GM06990 (cell line): Measurements from ENCODE around the gene PRDM11.

Source experiments
- DNase-seq: peaks from one replicate; pipeline ENCODE4 v3.0.0-alpha.2; 2011; ENCODE audit not compliant: insufficient read length; ENCODE audit errors: extremely low read depth
- H3K27me3 ChIP-seq: replicated peaks from 2 replicates; pipeline ENCODE4 v1.6.0; 2011; ENCODE audit warnings: low read length; ENCODE audit not compliant: control insufficient read depth, insufficient read depth
- H3K36me3 ChIP-seq: 2 replicates; pipeline ENCODE4 v1.5.1; 2011; ENCODE audit warnings: low read length; ENCODE audit not compliant: control insufficient read depth, insufficient read depth
- H3K4me3 ChIP-seq: replicated peaks from 2 replicates; pipeline ENCODE4 v1.5.1; 2011; ENCODE audit warnings: low read depth, mild to moderate bottlenecking, control low read depth, low read length
- CTCF ChIP-seq: IDR thresholded peaks from 2 replicates; pipeline ENCODE4 v1.5.1; 2011; ENCODE audit warnings: low read length, control low read depth, mild to moderate bottlenecking, inconsistent platforms; ENCODE audit not compliant: insufficient read depth, poor library complexity, severe bottlenecking

PRDM11 gene

GRCh38 chr11:45102810-45103621 lies 43.4 kb upstream of the PRDM11 start:
- H3K4me3 ChIP-seq: no peak overlapping the region

GRCh38 chr11:45104006-45104789 lies 42.2 kb upstream of the PRDM11 start:
- Histone ChIP-seq H3K4me3 (no peak overlapping the region), H3K27me3 (peaks cover 1% of the 10 kb centered on the region), H3K36me3 (no peaks in the 10 kb centered on the region)
- TF ChIP-seq CTCF: no peak
- DNase-seq: no peak

More at GRCh38 chr11:45102810-45103621, 43.4 kb upstream of the PRDM11 start:
- Histone ChIP-seq H3K27me3 (peaks cover 1% of the 10 kb centered on the region), H3K36me3 (no peaks in the 10 kb centered on the region)
- peak; percentile 38 for DNase-seq
- TF ChIP-seq CTCF: peak; percentile 89

- H3K36me3 ChIP-seq: no peaks in the 10 kb centered on the region
- no peak for DNase-seq
- H3K27me3 ChIP-seq: peaks cover 1% of the 10 kb centered on the region
- no peak for TF ChIP-seq CTCF
- no peak overlapping the region for H3K4me3 ChIP-seq
These were observed 41.7 kb upstream of the PRDM11 start for GRCh38 chr11:45104790-45105084.

- TF ChIP-seq CTCF: peak; percentile 92
- Histone ChIP-seq H3K27me3 (peaks cover 1% of the 10 kb centered on the region), H3K4me3 (no peak overlapping the region), H3K36me3 (no peaks in the 10 kb centered on the region)
- peak; percentile 40 for DNase-seq
These were observed 41.0 kb upstream of the PRDM11 start for GRCh38 chr11:45105233-45105983.

GRCh38 chr11:45105984-45106375 lies 40.5 kb upstream of the PRDM11 start:
- no peaks in the 10 kb centered on the region for H3K36me3 ChIP-seq
- DNase-seq: no peak
- no peak overlapping the region for H3K4me3 ChIP-seq
- peaks cover 1% of the 10 kb centered on the region for H3K27me3 ChIP-seq
- TF ChIP-seq CTCF: no peak
